NCI-H748 (cell line): ENCODE data around the gene NT5C1B.

Experiments
- DNase-seq: peaks from one replicate; lab custom pipeline; 2025; ENCODE audit not compliant: unreplicated experiment; lab: John Stamatoyannopoulos, UW

NT5C1B gene

GRCh38 chr2:18552351-18553077, 36.9 kb downstream of the NT5C1B start:
- DNase-seq: no peak

- no peak for DNase-seq
Measured at GRCh38 chr2:18551623-18552022, 37.7 kb downstream of the NT5C1B start.

GRCh38 chr2:18551169-18551568, 38.2 kb downstream of the NT5C1B start:
- peak; percentile 59 for DNase-seq

GRCh38 chr2:18550433-18550832, 38.9 kb downstream of the NT5C1B start:
- no peak for DNase-seq

- DNase-seq: no peak
Measured at GRCh38 chr2:18549083-18549482, 40.3 kb downstream of the NT5C1B start.

- no peak for DNase-seq
Measured at GRCh38 chr2:18548621-18549020, 40.7 kb downstream of the NT5C1B start.

- peak; percentile 94 for DNase-seq
Measured at GRCh38 chr2:18546567-18546966, 42.8 kb downstream of the NT5C1B start.

GRCh38 chr2:18545384-18545783, 44.0 kb downstream of the NT5C1B start:
- peak; percentile 60 for DNase-seq

GRCh38 chr2:18544171-18544570, 45.2 kb downstream of the NT5C1B start:
- no peak for DNase-seq

- no peak for DNase-seq
Measured at GRCh38 chr2:18540872-18541271, 48.5 kb downstream of the NT5C1B start.

- DNase-seq: no peak
Measured at GRCh38 chr2:18536697-18537096, 52.7 kb downstream of the NT5C1B start.

- DNase-seq: peak; percentile 24
Measured at GRCh38 chr2:18536100-18536499, 53.3 kb downstream of the NT5C1B start.

- no peak for DNase-seq
Measured at GRCh38 chr2:18531194-18531593, 58.2 kb downstream of the NT5C1B start.

- no peak for DNase-seq
Measured at GRCh38 chr2:18527822-18528221, 61.5 kb downstream of the NT5C1B start.

GRCh38 chr2:18527326-18527725, 62.0 kb downstream of the NT5C1B start:
- peak; percentile 61 for DNase-seq

GRCh38 chr2:18526429-18526828, 62.9 kb downstream of the NT5C1B start:
- DNase-seq: no peak

GRCh38 chr2:18525852-18526251, 63.5 kb downstream of the NT5C1B start:
- DNase-seq: no peak

- no peak for DNase-seq
Measured at GRCh38 chr2:18525236-18525635, 64.1 kb downstream of the NT5C1B start.

- no peak for DNase-seq
Measured at GRCh38 chr2:18522484-18523146, 66.8 kb downstream of the NT5C1B start.

GRCh38 chr2:18520451-18521425, 68.6 kb downstream of the NT5C1B start:
- DNase-seq: peak; percentile 78

GRCh38 chr2:18519914-18520450, 69.4 kb downstream of the NT5C1B start:
- no peak for DNase-seq
